HG03457 (cell line): ENCODE results near the gene AFAP1.
"Not testable (repeated sequence)": the region's sequence is repeated elsewhere in the genome, so short reads cannot be mapped to it uniquely, and the experiment has no call there.

ENCODE experiments used
- ATAC-seq: cut with Tn5 transposase; IDR thresholded peaks from one replicate; pipeline ENCODE4 v1.9.1; 2021; ENCODE audit warnings: moderate number of reproducible peaks; ENCODE audit not compliant: unreplicated experiment

The AFAP1 gene

GRCh38 chr4:7950301-7951092 lies 10.8 kb upstream of the AFAP1 start:
- no peak for ATAC-seq

- ATAC-seq = no peak
Measured at GRCh38 chr4:7949759-7950158, 10.1 kb upstream of the AFAP1 start.

- ATAC-seq = no peak
Measured at GRCh38 chr4:7947927-7948326, 8.3 kb upstream of the AFAP1 start.

- ATAC-seq = no peak
Measured at GRCh38 chr4:7945709-7946380, 6.2 kb upstream of the AFAP1 start.

- ATAC-seq = no peak
Measured at GRCh38 chr4:7944599-7945220, 5.0 kb upstream of the AFAP1 start.

GRCh38 chr4:7943688-7944087 lies 4.0 kb upstream of the AFAP1 start:
- ATAC-seq = not testable (repeated sequence)

GRCh38 chr4:7943211-7943610 lies 3.5 kb upstream of the AFAP1 start:
- no peak for ATAC-seq

GRCh38 chr4:7941965-7942496 lies 2.4 kb upstream of the AFAP1 start:
- no peak for ATAC-seq

GRCh38 chr4:7941111-7941964 lies 1.7 kb upstream of the AFAP1 start:
- ATAC-seq = no peak

- no peak for ATAC-seq
Measured at GRCh38 chr4:7938609-7939376, 868 bp downstream of the AFAP1 start.

- no peak for ATAC-seq
Measured at GRCh38 chr4:7938266-7938608, 1.4 kb downstream of the AFAP1 start.

GRCh38 chr4:7937006-7937405 lies 2.7 kb downstream of the AFAP1 start:
- ATAC-seq = no peak

GRCh38 chr4:7933651-7934510 lies 5.8 kb downstream of the AFAP1 start:
- ATAC-seq = no peak

GRCh38 chr4:7932287-7932686 lies 7.4 kb downstream of the AFAP1 start:
- ATAC-seq = no peak

GRCh38 chr4:7929118-7929951 lies 10.3 kb downstream of the AFAP1 start:
- ATAC-seq = no peak

- ATAC-seq = no peak
Measured at GRCh38 chr4:7928711-7929110, 10.9 kb downstream of the AFAP1 start.

- ATAC-seq = no peak
Measured at GRCh38 chr4:7926822-7927221, 12.8 kb downstream of the AFAP1 start.

- ATAC-seq = no peak
Measured at GRCh38 chr4:7924570-7924969, 15.1 kb downstream of the AFAP1 start.
